AG04450 (cell line): ENCODE data around the gene KCNK2. TPM values are rescaled to one million over a fixed set of nuclear protein-coding genes. Genes with fewer than 3 reads are reported as not detected.
A peak's percentile ranks its signal among the peaks of the same experiment; 100 is the strongest.

ENCODE experiments used
- CTCF ChIA-PET: fragments of 300-600, 350-600 bp; formaldehyde crosslinking; extraction: SDS; loops from one replicate; lab custom pipeline; 2022; ENCODE audit warnings: antibody characterized with exemption, inconsistent platforms; lab: Charles Lee
- POLR2A ChIA-PET: fragments of 350-600 bp; formaldehyde crosslinking; extraction: SDS; loops from one replicate; lab custom pipeline; 2021; ENCODE audit warnings: antibody characterized with exemption, inconsistent platforms; lab: Yijun Ruan, JAX
- DNase-seq: peaks from one replicate; pipeline ENCODE4 v3.0.0-alpha.2; 2011; ENCODE audit warnings: low read depth, low spot score
- H3K27ac ChIP-seq: one replicate; pipeline ENCODE4 v1.5.1; 2012; ENCODE audit warnings: low read depth, low read length, control low read depth
- H3K27me3 ChIP-seq: one replicate; pipeline ENCODE4 v1.6.0; 2012; ENCODE audit warnings: low read length; ENCODE audit not compliant: control insufficient read depth, insufficient read depth
- H3K4me3 ChIP-seq: 2 replicates; pipeline ENCODE4 v1.5.1; 2011; ENCODE audit warnings: mild to moderate bottlenecking, low read depth, low read length, control low read depth
- H3K9me3 ChIP-seq: 2 replicates; pipeline ENCODE4 v1.5.1; 2012; ENCODE audit warnings: low read length; ENCODE audit not compliant: control insufficient read depth, insufficient read depth
- polyA plus RNA-seq: library from polyadenylated mRNA; depleted of rRNA; stranded (reverse); fragments of >200 nt; gene quantifications from 2 replicates; pipeline ENCODE4 v1.2.3, GENCODE V29; 2011
- TF ChIP-seq, protein P1 (sequence below): IDR thresholded peaks from 2 replicates; pipeline ENCODE4 v1.5.1; 2011; ENCODE audit warnings: low read depth, low read length, control low read depth, inconsistent platforms

Gene KCNK2
- polyA plus RNA-seq, 1 experiment: 22.8 TPM

DNA sequence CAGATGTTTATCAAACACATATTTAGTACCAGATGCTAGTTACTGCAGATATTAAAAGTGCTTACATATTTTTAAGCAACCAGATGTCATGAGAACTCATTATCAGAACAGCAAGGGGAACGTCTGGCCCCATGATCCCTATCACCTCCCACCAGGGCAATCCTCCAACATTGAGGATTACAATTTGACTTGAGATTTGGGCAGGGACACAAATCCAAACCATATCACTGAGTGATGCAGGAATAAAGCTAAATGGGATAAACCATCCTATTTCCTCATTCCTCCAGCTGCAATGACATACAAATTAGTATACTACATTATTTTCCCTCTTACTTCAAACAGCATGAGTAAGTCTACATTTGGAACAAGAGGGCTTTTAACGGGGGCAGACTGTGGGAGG is 3.1 kb upstream of the KCNK2 start:
- Histone ChIP-seq H3K27ac (no peak overlapping the region), H3K9me3 (no peaks in the 10 kb centered on the region; the same call in 1 of the 2 replicates), H3K4me3 (no peak overlapping the region), H3K27me3 (no peaks in the 10 kb centered on the region)
- TF ChIP-seq, protein P1, sequence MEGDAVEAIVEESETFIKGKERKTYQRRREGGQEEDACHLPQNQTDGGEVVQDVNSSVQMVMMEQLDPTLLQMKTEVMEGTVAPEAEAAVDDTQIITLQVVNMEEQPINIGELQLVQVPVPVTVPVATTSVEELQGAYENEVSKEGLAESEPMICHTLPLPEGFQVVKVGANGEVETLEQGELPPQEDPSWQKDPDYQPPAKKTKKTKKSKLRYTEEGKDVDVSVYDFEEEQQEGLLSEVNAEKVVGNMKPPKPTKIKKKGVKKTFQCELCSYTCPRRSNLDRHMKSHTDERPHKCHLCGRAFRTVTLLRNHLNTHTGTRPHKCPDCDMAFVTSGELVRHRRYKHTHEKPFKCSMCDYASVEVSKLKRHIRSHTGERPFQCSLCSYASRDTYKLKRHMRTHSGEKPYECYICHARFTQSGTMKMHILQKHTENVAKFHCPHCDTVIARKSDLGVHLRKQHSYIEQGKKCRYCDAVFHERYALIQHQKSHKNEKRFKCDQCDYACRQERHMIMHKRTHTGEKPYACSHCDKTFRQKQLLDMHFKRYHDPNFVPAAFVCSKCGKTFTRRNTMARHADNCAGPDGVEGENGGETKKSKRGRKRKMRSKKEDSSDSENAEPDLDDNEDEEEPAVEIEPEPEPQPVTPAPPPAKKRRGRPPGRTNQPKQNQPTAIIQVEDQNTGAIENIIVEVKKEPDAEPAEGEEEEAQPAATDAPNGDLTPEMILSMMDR: no peak
- DNase-seq: no peak
- CTCF ChIA-PET: no interaction called here
- POLR2A ChIA-PET: no interaction called here

DNA sequence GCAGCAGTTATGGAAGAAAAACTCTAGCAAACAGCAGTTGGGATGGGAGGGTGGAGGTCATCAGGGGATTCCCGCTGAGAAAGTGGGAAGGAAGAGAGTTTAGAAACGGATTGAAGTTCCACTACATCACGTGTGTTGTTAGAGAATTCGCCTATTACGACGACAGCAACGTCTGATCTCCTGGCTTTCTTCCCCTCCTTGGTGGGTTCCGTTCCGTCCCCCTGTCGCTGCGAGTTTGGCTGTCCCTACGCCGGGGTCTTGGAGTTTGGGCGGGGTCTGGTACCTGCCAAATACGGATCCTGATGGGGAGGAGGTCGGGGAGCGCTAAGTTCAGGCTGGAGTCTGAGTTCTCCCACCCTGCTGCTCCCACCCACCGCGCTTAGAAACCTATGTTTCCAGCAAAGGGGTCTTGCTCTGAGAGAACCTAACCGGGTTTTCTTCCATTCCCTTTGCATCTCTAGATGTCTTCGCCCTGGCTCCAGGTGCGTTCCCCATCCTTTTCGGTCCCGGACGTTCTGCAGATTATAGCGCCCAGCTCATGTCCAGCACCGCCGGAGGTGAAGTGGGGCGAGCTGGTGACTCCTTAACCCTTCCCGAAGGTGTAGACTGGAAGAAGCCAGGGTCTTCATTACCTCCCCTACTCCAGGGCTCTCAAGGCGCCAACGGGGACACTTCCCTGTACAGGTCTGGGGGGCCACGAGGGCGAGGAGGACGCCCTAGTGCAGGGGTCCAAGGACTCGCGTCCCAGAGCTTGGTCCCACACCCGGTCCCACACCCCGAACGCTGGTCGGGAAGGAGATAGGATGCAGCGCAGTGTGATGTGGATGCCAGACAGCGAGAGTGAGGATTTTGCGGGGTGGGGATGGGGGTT is 641 bp upstream of the KCNK2 start:
- ChIA-PET CTCF (interaction anchor here (0.9 kb wide), 1 partner anchor 64 kb away, joined by 3 read pairs; no protein-coding TSS in a partner anchor), POLR2A (no interaction called here)
- Histone ChIP-seq H3K27ac (no peak overlapping the region), H3K9me3 (no peaks in the 10 kb centered on the region; the same call in 1 of the 2 replicates), H3K27me3 (no peaks in the 10 kb centered on the region), H3K4me3 (peak overlapping the region; percentile 78)
- DNase-seq: no peak
- TF ChIP-seq, protein P1: no peak

DNA sequence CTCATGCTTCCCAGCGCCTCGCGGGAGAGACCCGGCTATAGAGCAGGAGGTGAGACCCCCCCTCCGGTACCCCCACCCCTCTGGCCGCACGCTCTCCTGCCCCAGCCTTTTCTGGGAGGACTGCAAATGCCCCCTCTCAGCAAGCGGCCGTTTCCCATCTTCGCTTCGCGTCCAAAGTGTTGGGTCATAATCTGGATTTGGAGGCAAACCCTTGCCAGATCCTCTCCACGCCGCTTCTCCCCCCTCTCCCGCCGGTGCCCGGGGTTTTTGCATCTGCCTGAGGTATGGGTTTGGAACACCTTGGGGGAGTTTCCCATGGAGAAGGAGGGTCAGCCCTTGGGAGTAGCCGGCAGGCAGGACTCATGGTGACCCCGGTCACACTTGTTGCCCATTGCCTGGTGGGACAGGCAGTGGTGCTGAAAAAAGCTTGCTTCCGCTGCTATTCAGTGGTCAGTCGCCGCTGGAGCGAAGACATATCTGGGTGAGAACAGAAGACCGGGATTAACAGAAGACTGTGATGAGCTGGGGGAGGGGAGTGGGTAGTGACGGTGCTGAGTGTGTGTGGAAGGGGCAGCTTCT is 935 bp downstream of the KCNK2 start:
- Histone ChIP-seq H3K27me3 (no peaks in the 10 kb centered on the region), H3K27ac (peak overlapping the region; percentile 31), H3K9me3 (no peaks in the 10 kb centered on the region; the same call in 1 of the 2 replicates), H3K4me3 (peak overlapping the region; percentile 78)
- ChIA-PET POLR2A (no interaction called here), CTCF (interaction anchor here (0.6 to 2.4 kb wide), 6 partner anchors 192 to 444 kb away, joined by 3 to 14 read pairs (median 4); no protein-coding TSS in a partner anchor)
- TF ChIP-seq, protein P1: no peak
- DNase-seq: no peak

DNA sequence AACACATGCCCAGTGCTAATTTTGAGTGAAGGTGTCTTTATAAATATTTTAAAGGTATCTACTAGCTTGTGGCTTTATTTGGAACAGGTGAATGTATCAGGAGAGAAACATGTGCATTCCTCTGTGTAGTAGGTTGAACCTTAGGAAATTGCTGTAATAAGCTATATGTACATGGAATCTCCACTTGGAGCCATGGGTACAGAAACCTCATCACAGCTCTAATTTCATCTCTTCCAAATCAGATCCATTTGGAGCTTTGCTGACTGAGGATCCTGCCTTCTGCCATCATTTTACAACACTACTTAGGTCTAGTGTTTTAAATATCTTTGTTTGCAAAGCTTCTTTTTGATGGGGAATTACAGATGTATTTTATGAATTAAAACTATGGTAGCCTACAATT is 2.1 kb downstream of the KCNK2 start:
- CTCF ChIA-PET: interaction anchor here (1.2 to 2.4 kb wide), 6 partner anchors 14 to 445 kb away, joined by 3 to 14 read pairs (median 6); no protein-coding TSS in a partner anchor
- Histone ChIP-seq H3K27me3 (no peaks in the 10 kb centered on the region), H3K27ac (no peak overlapping the region), H3K9me3 (no peaks in the 10 kb centered on the region; the same call in 1 of the 2 replicates), H3K4me3 (no peak overlapping the region; the same call in 1 of the 2 replicates)
- POLR2A ChIA-PET: no interaction called here
- TF ChIP-seq, protein P1: no peak
- no peak for DNase-seq

DNA sequence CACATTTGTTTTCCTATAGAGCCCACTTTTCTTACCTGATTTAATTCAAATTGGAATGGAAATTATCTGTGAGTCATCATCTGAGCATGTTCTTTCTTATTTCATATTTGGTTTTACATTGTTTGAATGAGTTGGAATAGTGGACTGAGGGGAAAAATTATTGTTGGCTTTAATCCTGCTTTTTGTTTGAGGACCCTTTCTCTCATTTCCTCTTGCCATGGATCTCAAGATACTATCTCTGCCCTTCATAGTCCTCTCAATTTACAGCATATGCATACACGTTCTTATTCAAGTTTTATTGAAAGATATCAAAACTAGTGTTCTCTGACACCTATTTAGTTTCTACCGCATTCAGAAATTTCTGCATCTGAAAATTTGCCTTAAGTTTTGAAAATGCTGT is 5.1 kb downstream of the KCNK2 start:
- H3K9me3 ChIP-seq: no peaks in the 10 kb centered on the region
- no peak for DNase-seq
- no peak overlapping the region for H3K4me3 ChIP-seq
- ChIA-PET CTCF (no interaction called here), POLR2A (no interaction called here)
- H3K27ac ChIP-seq: no peak overlapping the region
- H3K27me3 ChIP-seq: no peaks in the 10 kb centered on the region
- TF ChIP-seq, protein P1: no peak
